Common myeloid progenitor, CD34-positive (primary cell): Measurements from ENCODE around the gene EPB41L4B.

ENCODE experiments used
- CTCF ChIA-PET: fragments of 350-600 bp; sonication (Branson Sonifier 250); formaldehyde crosslinking; loops from one replicate; lab custom pipeline; 2021; ENCODE audit warnings: antibody characterized with exemption; lab: Charles Lee
- POLR2A ChIA-PET: fragments of 350-600 bp; sonication (Branson Sonifier 250); formaldehyde crosslinking; loops from one replicate; lab custom pipeline; 2021; ENCODE audit warnings: antibody characterized with exemption; lab: Charles Lee
- DNase-seq, 3 donors: peaks; one replicate each; pipeline versions ENCODE4 v3.0.0 to v3.0.0-alpha.2; 2013
- H3K27ac ChIP-seq, 2 experiments: 1 replicate in 1 of 2; 2 replicates in 1 of 2; pipeline ENCODE4 v1.7.0; 2013; ENCODE audit warnings: inconsistent platforms in 2 of 2, low read length in 2 of 2, mild to moderate bottlenecking in 2 of 2, low read depth in 1 of 2, moderate library complexity in 1 of 2; ENCODE audit not compliant: severe bottlenecking in 2 of 2, insufficient read depth in 1 of 2, poor library complexity in 1 of 2
- H3K27me3 ChIP-seq, 5 experiments: replicated peaks in 2 of 5; 1 replicate in 3 of 5; 2 replicates in 2 of 5; pipeline versions ENCODE4 v1.6.1 to v1.7.0; 2013; ENCODE audit warnings: low read length in 4 of 5, mild to moderate bottlenecking in 2 of 5, moderate library complexity in 2 of 5, inconsistent platforms in 1 of 5; ENCODE audit not compliant: insufficient read depth in 5 of 5, control insufficient read depth in 4 of 5
- H3K36me3 ChIP-seq, 4 experiments: 1 replicate in 2 of 4; 2 replicates in 2 of 4; pipeline versions ENCODE4 v1.6.1 to v1.7.0; 2013; ENCODE audit warnings: low read length in 3 of 4, control low read depth in 1 of 4, mild to moderate bottlenecking in 1 of 4; ENCODE audit not compliant: control insufficient read depth in 4 of 4, insufficient read depth in 4 of 4
- H3K4me1 ChIP-seq, 4 experiments: 1 replicate in 3 of 4; 2 replicates in 1 of 4; pipeline versions ENCODE4 v1.6.1 to v1.7.1; 2013; ENCODE audit warnings: low read length in 3 of 4, mild to moderate bottlenecking in 3 of 4, control low read depth in 1 of 4, inconsistent platforms in 1 of 4, moderate library complexity in 1 of 4; ENCODE audit not compliant: control insufficient read depth in 4 of 4, insufficient read depth in 4 of 4; ENCODE audit errors: control extremely low read depth in 1 of 4
- H3K4me3 ChIP-seq, 7 experiments: 1 replicate in 4 of 7; 2 replicates in 3 of 7; pipeline versions ENCODE4 v1.5.1 to v1.7.0; 2013; ENCODE audit warnings: mild to moderate bottlenecking in 7 of 7, low read length in 6 of 7, moderate library complexity in 6 of 7, inconsistent platforms in 2 of 7, low read depth in 2 of 7, control low read depth in 1 of 7; ENCODE audit not compliant: insufficient read depth in 4 of 7, control insufficient read depth in 1 of 7; ENCODE audit errors: extremely low read depth in 1 of 7
- H3K9me3 ChIP-seq, 5 experiments: 1 replicate in 4 of 5; 2 replicates in 1 of 5; pipeline versions ENCODE4 v1.6.1 to v1.7.1; 2013; ENCODE audit warnings: low read length in 4 of 5, mild to moderate bottlenecking in 2 of 5, inconsistent platforms in 1 of 5, low read depth in 1 of 5, moderate library complexity in 1 of 5; ENCODE audit not compliant: control insufficient read depth in 4 of 5, insufficient read depth in 2 of 5; ENCODE audit errors: control extremely low read depth in 1 of 5
- WGBS: methylation state at CpG from one replicate; pipeline ENCODE4 v1.1.5; 2013; ENCODE audit not compliant: insufficient coverage; 5-methylcytosine and 5-hydroxymethylcytosine counted together

The EPB41L4B gene

DNA sequence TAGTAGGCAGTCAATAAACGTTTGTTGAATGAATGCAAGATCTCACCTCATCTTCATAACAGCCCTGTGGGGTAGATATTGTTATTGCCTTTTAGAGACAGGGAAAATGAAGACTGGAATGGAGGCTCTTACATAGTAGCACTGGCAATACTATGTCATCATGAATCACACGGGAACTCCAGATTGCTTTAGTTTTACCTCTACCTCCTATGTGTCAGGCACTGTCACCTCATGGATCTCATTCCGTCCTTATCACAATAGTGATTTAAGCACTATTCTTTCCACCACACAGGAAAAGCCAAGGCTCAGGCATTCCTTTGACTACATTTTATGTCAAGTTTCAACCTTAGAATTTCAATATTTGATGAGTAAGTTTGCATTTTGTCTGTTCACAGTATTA is 2.9 kb upstream of the EPB41L4B start:
- Histone ChIP-seq H3K36me3 (no peaks in the 10 kb centered on the region), H3K27ac (no peak overlapping the region), H3K27me3 (peaks cover 2 to 84% (median 17%) of the 10 kb centered on the region in 5 experiments), H3K9me3 (peaks cover 0 to 4% (median 0%) of the 10 kb centered on the region in 5 experiments), H3K4me3 (no peak overlapping the region), H3K4me1 (peaks cover 0 to 15% (median 5%) of the 10 kb centered on the region in 4 experiments)
- DNase-seq, result no peak
- 83% methylated on average over 2 of the region's 3 CpGs for WGBS
- ChIA-PET CTCF (no interaction called here), POLR2A (no interaction called here)

DNA sequence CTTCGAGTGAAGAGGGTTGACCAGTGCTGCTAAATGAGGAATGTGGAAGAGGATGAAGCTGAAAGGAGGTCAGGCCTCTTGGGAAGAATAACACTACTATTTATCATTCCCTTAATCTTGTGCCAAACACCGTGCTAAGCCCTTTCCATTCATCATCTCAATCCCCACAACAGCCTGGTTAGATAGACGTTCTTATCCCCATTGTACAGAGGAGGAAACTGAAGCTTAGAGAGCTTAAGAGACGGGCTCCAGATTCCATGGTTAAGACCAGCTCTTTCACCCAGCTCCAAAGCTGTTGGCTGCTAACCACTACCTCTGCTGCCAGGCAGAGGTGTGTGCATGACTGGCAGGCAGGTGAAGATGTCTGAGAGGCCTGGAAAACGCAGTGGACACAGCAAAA is 868 bp upstream of the EPB41L4B start:
- POLR2A ChIA-PET, result no interaction called here
- DNase-seq, result no peak
- no peak overlapping the region for H3K4me3 ChIP-seq
- CTCF ChIA-PET, result interaction anchor here (0.6 to 1.0 kb wide), 3 partner anchors 10 to 148 kb away, joined by 3 to 4 read pairs (median 3); no protein-coding TSS in a partner anchor
- H3K27me3 ChIP-seq, result peaks cover 16 to 86% (median 28%) of the 10 kb centered on the region in 5 experiments
- peaks cover 0 to 15% (median 5%) of the 10 kb centered on the region in 4 experiments for H3K4me1 ChIP-seq
- H3K9me3 ChIP-seq, result peaks cover 0 to 4% (median 0%) of the 10 kb centered on the region in 5 experiments
- H3K36me3 ChIP-seq, result no peaks in the 10 kb centered on the region
- H3K27ac ChIP-seq, result no peak overlapping the region
- WGBS, result 92% methylated on average over 2 of the region's 5 CpGs

- peak overlapping the region in 2 of 7 experiments; percentile 8 to 34 for H3K4me3 ChIP-seq
- under 1% methylated on average over 68 of the region's 77 CpGs for WGBS
These were observed 523 bp downstream of the EPB41L4B start for GRCh38 chr9:109320331-109320741.

DNA sequence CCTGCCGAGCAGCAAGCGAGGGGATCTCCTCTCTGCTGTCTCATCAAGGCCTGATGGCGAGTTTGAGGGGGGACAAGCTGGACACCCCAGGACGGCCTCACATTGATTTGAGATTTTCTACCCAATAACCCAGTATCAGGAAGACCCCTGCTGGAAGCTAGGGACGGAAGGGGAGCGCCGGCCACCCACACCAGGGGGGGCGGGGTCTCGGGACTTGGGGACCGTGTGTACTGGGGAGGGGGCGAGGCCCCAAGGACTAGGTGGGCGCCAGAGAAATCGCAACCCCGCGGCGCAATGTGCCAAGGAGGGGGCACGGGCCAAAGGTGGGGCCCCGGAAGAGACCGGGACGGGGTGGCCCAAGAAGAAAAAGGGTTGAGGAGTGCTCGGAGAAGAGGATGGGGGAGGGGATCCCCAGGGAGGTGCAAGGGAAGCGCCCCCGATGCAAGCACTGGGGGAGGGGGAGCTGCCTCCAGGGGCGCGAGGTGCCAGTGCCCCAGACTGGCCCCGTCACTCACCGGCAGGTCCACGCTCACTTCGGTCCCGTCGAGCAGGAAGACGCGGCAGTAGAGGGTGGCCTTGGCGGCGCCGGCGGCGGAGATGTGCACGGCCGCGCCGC is 1.1 kb downstream of the EPB41L4B start:
- H3K4me3 ChIP-seq, result peak overlapping the region in 2 of 7 experiments; percentile 37 to 54
- ChIA-PET POLR2A (no interaction called here), CTCF (no interaction called here)
- peaks cover 0 to under 1% (median 0%) of the 10 kb centered on the region in 5 experiments for H3K9me3 ChIP-seq
- no peaks in the 10 kb centered on the region for H3K36me3 ChIP-seq
- WGBS, result 5% methylated on average over 38 of the region's 42 CpGs
- peaks cover 16 to 86% (median 35%) of the 10 kb centered on the region in 5 experiments for H3K27me3 ChIP-seq
- peaks cover 0 to 15% (median 5%) of the 10 kb centered on the region in 4 experiments for H3K4me1 ChIP-seq
- peak in 2 of 3 donors; percentile 19 to 32 for DNase-seq
- H3K27ac ChIP-seq, result no peak overlapping the region

More at GRCh38 chr9:109320331-109320741, 523 bp downstream of the EPB41L4B start:
- H3K27ac ChIP-seq, result no peak overlapping the region
- ChIA-PET POLR2A (no interaction called here), CTCF (no interaction called here)
- peaks cover 16 to 86% (median 33%) of the 10 kb centered on the region in 5 experiments for H3K27me3 ChIP-seq
- no peaks in the 10 kb centered on the region for H3K36me3 ChIP-seq
- peaks cover 0 to 4% (median 0%) of the 10 kb centered on the region in 5 experiments for H3K9me3 ChIP-seq
- H3K4me1 ChIP-seq, result peaks cover 0 to 15% (median 5%) of the 10 kb centered on the region in 4 experiments
- no peak for DNase-seq

GRCh38 chr9:109319017-109319625 is 1.7 kb downstream of the EPB41L4B start:
- WGBS, result 6% methylated on average over 35 of the region's 41 CpGs
- H3K4me3 ChIP-seq, result no peak overlapping the region

GRCh38 chr9:109317979-109318741 is 2.7 kb downstream of the EPB41L4B start:
- H3K27ac ChIP-seq, result no peak overlapping the region
- WGBS, result 18% methylated on average over 8 of the region's 13 CpGs
- POLR2A ChIA-PET, result no interaction called here
- no peak overlapping the region for H3K4me3 ChIP-seq
- CTCF ChIA-PET, result interaction anchor here (1.0 to 1.7 kb wide), 2 partner anchors 24 to 151 kb away, joined by 5 read pairs; no protein-coding TSS in a partner anchor
- peaks cover 14 to 90% (median 44%) of the 10 kb centered on the region in 5 experiments for H3K27me3 ChIP-seq
- H3K9me3 ChIP-seq, result no peaks in the 10 kb centered on the region
- peaks cover 0 to 15% (median 5%) of the 10 kb centered on the region in 4 experiments for H3K4me1 ChIP-seq
- DNase-seq, result no peak
- H3K36me3 ChIP-seq, result no peaks in the 10 kb centered on the region

More at GRCh38 chr9:109319017-109319625, 1.7 kb downstream of the EPB41L4B start:
- POLR2A ChIA-PET, result no interaction called here
- Histone ChIP-seq H3K9me3 (no peaks in the 10 kb centered on the region), H3K36me3 (no peaks in the 10 kb centered on the region), H3K27ac (no peak overlapping the region), H3K27me3 (peaks cover 16 to 86% (median 37%) of the 10 kb centered on the region in 5 experiments), H3K4me1 (peaks cover 0 to 15% (median 5%) of the 10 kb centered on the region in 4 experiments)
- CTCF ChIA-PET, result no interaction called here
- DNase-seq, result no peak
